Loucy (cell line): ENCODE results near the gene RAB6A.

Experiments
- H2AFZ ChIP-seq: fragments of 200-600 bp; sonication (generic); 2 replicates; pipeline ENCODE4 v1.6.0; 2016; ENCODE audit warnings: antibody characterized with exemption, mild to moderate bottlenecking, low read length, moderate library complexity
- H3F3A ChIP-seq: fragments of 200-600 bp; 2 replicates; pipeline ENCODE4 v1.6.0; 2016; ENCODE audit warnings: antibody characterized with exemption, low read depth, mild to moderate bottlenecking
- H3K27me3 ChIP-seq: fragments of 200-600 bp; sonication (generic); 2 replicates; pipeline ENCODE4 v1.6.1; 2014; ENCODE audit warnings: low read length, mild to moderate bottlenecking; ENCODE audit not compliant: insufficient read depth, poor library complexity, severe bottlenecking
- H3K36me3 ChIP-seq: fragments of 200-600 bp; sonication (generic); 2 replicates; pipeline ENCODE4 v1.6.1; 2016; ENCODE audit warnings: low read length; ENCODE audit not compliant: insufficient read depth
- H3K4me1 ChIP-seq: fragments of 200-600 bp; sonication (generic); 2 replicates; pipeline ENCODE4 v1.5.1; 2014; ENCODE audit warnings: low read length, mild to moderate bottlenecking; ENCODE audit not compliant: insufficient read depth, poor library complexity, severe bottlenecking
- H3K4me2 ChIP-seq: fragments of 200-600 bp; sonication (generic); 2 replicates; pipeline ENCODE4 v1.6.0; 2014; ENCODE audit warnings: antibody characterized with exemption, low read length, low read depth, mild to moderate bottlenecking; ENCODE audit not compliant: poor library complexity, severe bottlenecking
- H3K4me3 ChIP-seq: fragments of 200-600 bp; sonication (generic); 2 replicates; pipeline ENCODE4 v1.5.1; 2014; ENCODE audit warnings: low read length, mild to moderate bottlenecking, mixed read lengths; ENCODE audit not compliant: poor library complexity, severe bottlenecking
- H3K79me2 ChIP-seq: fragments of 200-600 bp; sonication (generic); 2 replicates; pipeline ENCODE4 v1.6.1; 2014; ENCODE audit warnings: low read length; ENCODE audit not compliant: insufficient read depth
- H3K9ac ChIP-seq: fragments of 200-600 bp; sonication (generic); 2 replicates; pipeline ENCODE4 v1.6.0; 2014; ENCODE audit warnings: mild to moderate bottlenecking, low read depth, low read length, moderate library complexity; ENCODE audit not compliant: poor library complexity, severe bottlenecking
- H3K9me2 ChIP-seq: fragments of 200-600 bp; sonication (generic); replicated peaks from 2 replicates; pipeline ENCODE4 v1.6.1; 2016; ENCODE audit warnings: low read depth, low read length, mixed read lengths
- H3K9me3 ChIP-seq: fragments of 200-600 bp; sonication (generic); 2 replicates; pipeline ENCODE4 v1.6.1; 2014; ENCODE audit warnings: mild to moderate bottlenecking, antibody characterized with exemption, low read length, low read depth; ENCODE audit not compliant: insufficient read depth
- H4K20me1 ChIP-seq: fragments of 200-600 bp; sonication (generic); 2 replicates; pipeline ENCODE4 v1.6.0; 2014; ENCODE audit warnings: antibody characterized with exemption, low read length, mild to moderate bottlenecking; ENCODE audit not compliant: insufficient read depth, poor library complexity, severe bottlenecking
- CTCF ChIP-seq: fragments of 200-600 bp; sonication (generic); conservative IDR thresholded peaks from 2 replicates; pipeline ENCODE4 v1.5.1; 2014; ENCODE audit warnings: mild to moderate bottlenecking, antibody characterized with exemption, low read length
- EZH2phosphoT487 ChIP-seq: fragments of 200-600 bp; IDR thresholded peaks from 2 replicates; pipeline ENCODE4 v1.6.1; 2018; ENCODE audit warnings: antibody characterized with exemption, mild to moderate bottlenecking, moderate library complexity, borderline replicate concordance

The RAB6A gene

GRCh38 chr11:73664877-73665276 lies 96.0 kb downstream of the RAB6A start:
- no peak overlapping the region for H2AFZ ChIP-seq
- H3K36me3 ChIP-seq = no peaks in the 10 kb centered on the region
- no peak overlapping the region for H3K9ac ChIP-seq
- H3K9me3 ChIP-seq = no peaks in the 10 kb centered on the region
- TF ChIP-seq EZH2phosphoT487 (no peak), CTCF (no peak)
- H3K4me1 ChIP-seq = peaks cover 38% of the 10 kb centered on the region
- no peaks in the 10 kb centered on the region for H3K79me2 ChIP-seq
- no peaks in the 10 kb centered on the region for H4K20me1 ChIP-seq
- no peak overlapping the region for H3K4me2 ChIP-seq
- no peak overlapping the region for H3K4me3 ChIP-seq
- no peaks in the 10 kb centered on the region for H3K27me3 ChIP-seq
- peaks cover 4% of the 10 kb centered on the region; the same call in 1 of the 2 replicates for H3F3A ChIP-seq
- no peaks in the 10 kb centered on the region for H3K9me2 ChIP-seq

GRCh38 chr11:73663604-73664495 lies 97.0 kb downstream of the RAB6A start:
- Histone ChIP-seq H3K9ac (no peak overlapping the region), H3K4me3 (no peak overlapping the region)

GRCh38 chr11:73662445-73663157 lies 98.3 kb downstream of the RAB6A start:
- Histone ChIP-seq H3K4me2 (no peak overlapping the region), H3K4me1 (peaks cover 31% of the 10 kb centered on the region), H3K27me3 (no peaks in the 10 kb centered on the region), H3K9ac (no peak overlapping the region), H3K36me3 (no peaks in the 10 kb centered on the region), H3F3A (peaks cover 1% of the 10 kb centered on the region; the same call in 1 of the 2 replicates), H3K9me3 (no peaks in the 10 kb centered on the region), H3K79me2 (no peaks in the 10 kb centered on the region), H4K20me1 (no peaks in the 10 kb centered on the region), H3K9me2 (no peaks in the 10 kb centered on the region), H2AFZ (no peak overlapping the region), H3K4me3 (no peak overlapping the region)
- no peak for TF ChIP-seq EZH2phosphoT487
- no peak for TF ChIP-seq CTCF

More at GRCh38 chr11:73663604-73664495, 97.0 kb downstream of the RAB6A start:
- Histone ChIP-seq H3K27me3 (no peaks in the 10 kb centered on the region), H3K79me2 (no peaks in the 10 kb centered on the region), H2AFZ (no peak overlapping the region), H3F3A (peaks cover 4% of the 10 kb centered on the region; the same call in 1 of the 2 replicates), H3K36me3 (no peaks in the 10 kb centered on the region), H3K9me2 (no peaks in the 10 kb centered on the region), H3K4me1 (peaks cover 38% of the 10 kb centered on the region), H4K20me1 (no peaks in the 10 kb centered on the region), H3K9me3 (no peaks in the 10 kb centered on the region), H3K4me2 (peak overlapping the region; percentile 32)
- no peak for TF ChIP-seq EZH2phosphoT487
- no peak for TF ChIP-seq CTCF
